Effector CD8-positive, alpha-beta T cell (primary cell): Measurements from ENCODE around the gene PLEKHA7.
"Not testable (repeated sequence)": the region's sequence is repeated elsewhere in the genome, so short reads cannot be mapped to it uniquely, and the experiment has no call there.

Experiments
- DNase-seq: peaks from one replicate; lab custom pipeline; 2025; lab: John Stamatoyannopoulos, UW

The PLEKHA7 gene

DNA sequence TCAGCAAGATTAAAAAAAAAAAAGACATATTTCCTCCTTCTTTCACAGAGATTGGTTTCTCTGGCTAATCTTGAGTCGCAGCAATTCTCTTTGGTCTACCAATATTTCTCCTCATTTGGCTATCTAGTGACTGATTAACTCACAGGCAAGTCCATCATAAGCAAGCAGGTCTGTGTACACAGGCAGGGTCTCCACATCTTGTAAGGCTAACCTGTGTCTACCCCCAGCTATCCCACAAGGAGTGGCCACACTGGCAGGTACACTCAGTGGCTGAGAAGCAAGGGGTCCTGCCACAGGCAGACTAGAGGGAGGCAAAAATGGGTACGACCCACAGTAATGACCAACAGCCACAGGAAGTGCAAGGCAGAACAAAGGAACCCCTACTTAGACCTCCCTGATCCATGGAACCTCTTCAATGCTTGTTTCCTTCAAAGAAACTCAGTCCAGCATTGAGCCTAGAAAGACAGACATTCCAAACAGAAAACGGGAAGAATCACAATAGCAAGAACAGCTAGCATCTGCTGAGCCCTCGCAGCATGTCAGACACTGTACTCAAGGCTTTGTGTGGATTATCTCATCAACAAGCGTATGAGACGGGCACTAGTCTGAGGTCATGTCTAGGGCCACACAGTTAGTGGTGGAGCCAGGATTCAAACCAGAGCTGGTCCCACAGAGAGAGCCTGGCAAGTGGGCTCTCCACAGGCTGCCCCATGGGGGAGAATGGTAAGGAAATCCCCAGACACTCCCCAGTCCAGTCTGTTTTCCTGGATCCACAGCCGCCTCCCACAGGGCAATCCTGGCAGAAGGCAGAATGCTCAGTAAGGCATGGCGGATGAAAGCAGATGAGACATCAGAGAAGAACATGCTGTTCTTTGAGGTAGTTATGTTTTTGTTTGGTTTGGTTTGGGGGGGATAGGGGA, 34.3 kb downstream of the PLEKHA7 start:
- DNase-seq, result no peak

DNA sequence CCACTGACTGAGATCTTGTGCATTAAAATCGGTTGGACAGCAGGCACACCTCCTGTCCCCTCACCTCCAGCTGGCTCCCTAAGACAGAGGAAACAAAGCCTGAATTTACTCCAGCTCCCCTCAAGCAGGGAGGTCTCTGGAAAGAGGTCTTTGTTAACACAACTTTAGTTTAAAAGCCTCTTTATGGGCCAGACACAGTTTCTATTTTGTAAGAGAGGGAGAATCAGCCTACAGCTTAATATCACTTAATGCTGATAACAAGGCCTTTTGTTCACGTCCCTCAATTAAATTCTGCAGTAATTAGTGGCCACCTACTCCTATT, 36.3 kb downstream of the PLEKHA7 start:
- no peak for DNase-seq

- DNase-seq, result no peak
Measured at GRCh38 chr11:16977136-16977993, 36.8 kb downstream of the PLEKHA7 start.

GRCh38 chr11:16976379-16976778, 37.8 kb downstream of the PLEKHA7 start:
- no peak for DNase-seq

GRCh38 chr11:16975906-16976305, 38.3 kb downstream of the PLEKHA7 start:
- no peak for DNase-seq

DNA sequence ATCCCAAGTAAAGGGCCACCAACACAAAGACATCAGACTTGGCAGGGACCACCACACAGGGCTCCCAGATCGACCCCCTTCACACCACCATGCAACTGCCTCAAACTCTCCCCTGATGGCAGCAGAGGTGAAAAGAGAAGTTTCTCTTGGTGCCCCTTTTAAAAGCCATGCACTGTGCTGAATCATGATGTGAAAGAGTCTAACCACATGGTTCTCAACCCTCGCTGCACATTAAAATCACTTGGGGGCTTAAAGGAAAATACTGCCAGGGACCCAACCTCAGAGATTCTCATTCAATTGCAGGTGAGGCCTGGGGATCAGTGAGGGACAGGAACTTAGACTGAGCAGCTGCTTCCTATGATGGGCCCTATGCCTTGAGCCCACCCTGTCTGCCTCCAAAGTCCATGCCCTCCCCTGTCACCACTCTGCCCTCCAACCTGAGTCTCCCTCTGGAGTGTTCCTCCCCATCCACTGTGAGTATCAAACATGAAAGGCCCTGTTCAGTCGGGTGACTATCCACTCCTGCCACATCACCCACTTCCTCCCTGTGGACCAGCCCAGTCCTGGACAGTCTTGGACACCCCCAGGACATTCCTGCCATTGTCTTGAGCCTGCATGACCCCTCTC, 40.8 kb downstream of the PLEKHA7 start:
- no peak for DNase-seq

DNA sequence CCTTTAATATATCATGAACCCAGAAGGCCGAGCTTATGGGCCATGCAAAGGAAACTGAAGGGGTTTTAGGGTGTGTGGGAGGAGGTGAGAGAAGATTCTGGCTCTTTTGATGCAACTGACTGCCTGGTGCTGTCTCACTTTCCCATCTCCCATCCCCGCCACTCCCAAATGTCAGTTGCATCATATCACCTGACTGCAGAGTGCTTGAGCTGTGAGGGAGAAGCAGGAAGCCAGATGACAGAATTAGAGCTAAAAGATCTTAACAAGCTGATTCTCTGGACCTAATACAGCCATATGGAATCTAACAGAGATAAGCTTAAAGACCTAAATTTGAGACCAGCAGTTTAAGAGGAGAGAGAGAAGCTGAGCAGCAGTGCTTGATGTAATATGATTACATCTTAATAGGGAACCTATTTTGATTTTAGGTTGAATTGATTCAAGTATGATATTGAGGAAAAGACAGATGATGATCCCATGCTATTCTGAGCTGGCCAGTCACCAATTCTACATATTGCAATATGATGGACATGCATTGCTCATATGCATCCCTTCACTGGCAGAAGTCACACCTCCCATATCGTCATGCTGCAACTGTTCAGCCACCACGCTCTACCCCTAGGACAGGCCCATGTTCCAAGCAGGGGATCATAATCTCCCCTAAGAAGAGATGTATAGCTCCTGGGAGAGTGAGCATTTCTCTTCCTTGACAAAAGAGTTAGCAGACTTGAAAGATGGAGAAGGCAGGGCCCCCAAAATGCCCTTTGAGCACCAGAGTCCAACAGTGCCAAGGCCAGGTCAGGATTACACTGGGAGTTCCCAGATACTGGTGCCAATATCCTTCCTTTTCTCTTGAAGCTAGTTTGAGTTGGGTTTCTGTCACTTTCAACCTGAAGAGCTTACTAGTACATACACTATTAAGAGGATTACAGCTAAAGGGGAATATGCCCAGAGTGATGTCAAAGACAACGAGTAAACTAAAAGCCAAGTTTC, 44.9 kb downstream of the PLEKHA7 start:
- no peak for DNase-seq

GRCh38 chr11:16968196-16968595, 46.0 kb downstream of the PLEKHA7 start:
- DNase-seq, result no peak

- DNase-seq, result no peak
Measured at GRCh38 chr11:16966930-16967671, 47.1 kb downstream of the PLEKHA7 start.

DNA sequence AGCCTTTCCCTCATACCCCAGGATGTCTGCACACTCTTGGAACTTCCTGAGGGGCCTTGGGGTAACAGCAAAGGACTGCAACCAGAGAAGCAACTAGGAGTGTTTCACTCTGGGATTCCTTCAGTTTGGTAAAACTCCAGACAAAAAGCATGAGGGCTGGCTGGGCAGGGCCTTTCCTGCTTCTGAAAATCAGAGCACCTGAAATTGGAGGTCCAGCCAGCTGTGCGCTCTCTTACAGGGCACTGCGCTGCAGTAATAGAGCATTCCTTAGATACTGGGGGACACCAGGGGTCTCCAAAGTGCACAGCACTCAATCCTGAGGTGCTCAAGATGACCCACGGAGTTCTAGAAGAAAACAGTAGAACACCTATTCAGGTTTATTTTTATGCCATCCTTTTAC, 49.7 kb downstream of the PLEKHA7 start:
- DNase-seq, result no peak

DNA sequence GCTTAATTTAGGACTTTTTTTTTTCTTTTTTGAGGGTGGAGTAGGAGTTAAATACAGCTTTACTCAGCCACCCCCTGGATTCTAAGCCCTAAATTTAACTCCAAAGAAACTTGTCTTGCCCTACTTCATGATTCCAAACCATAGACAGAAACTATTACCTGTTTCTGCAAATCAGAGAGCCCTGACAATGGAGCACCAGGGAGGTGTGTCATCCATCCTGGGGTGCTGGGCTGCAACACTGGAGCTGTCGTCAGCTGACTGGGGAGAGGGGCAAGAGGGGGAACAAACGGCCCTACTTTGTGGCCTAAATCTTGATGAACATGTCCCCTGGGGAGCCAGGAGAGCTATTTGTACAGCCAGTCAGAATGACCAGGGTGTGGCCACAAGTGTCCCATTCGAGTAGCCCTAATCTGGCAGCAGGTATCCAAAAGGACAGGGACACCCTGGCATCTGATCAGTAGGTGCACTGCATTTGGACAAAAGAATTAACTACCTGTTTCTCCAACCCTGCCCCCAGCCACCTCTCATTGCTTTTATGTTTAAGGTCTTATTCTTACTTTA, 50.8 kb downstream of the PLEKHA7 start:
- no peak for DNase-seq

DNA sequence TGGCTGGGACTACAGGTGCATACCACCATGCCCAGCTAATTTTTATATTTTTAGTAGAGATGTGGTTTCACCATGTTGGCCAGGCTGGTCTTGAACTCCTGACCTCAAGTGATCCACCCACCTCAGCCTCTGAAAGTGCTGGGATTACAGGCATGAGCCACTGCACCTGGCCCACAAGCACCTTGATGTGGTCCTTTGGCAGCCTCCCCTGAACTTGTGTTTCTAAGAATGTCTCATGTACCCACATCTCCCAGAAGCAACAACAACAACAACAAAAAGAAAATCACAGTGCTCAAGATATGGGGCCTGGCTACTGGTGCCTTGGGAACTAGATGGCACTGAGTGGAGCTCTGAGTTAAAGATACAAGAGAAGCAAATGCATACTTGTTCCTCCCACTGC, 51.6 kb downstream of the PLEKHA7 start:
- DNase-seq, result not testable (repeated sequence)

DNA sequence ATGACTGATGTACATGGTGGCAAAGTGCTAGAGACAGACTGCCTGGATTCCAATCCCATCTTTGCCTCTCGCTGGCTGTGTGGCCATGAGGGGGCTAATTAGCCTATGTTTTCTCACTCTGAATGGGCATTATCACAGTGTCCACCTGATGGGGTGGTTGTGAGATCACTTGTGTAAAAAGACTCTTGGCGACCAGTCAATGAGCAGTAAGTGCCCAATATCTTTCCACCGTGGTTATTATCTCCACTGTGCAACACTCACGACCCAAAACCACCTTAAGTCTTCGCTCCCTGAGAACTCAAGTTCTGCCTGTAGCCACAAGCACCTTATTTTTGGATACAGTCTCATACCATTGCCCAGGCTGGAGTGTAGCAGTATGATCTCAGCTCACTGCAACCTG, 52.1 kb downstream of the PLEKHA7 start:
- no peak for DNase-seq

DNA sequence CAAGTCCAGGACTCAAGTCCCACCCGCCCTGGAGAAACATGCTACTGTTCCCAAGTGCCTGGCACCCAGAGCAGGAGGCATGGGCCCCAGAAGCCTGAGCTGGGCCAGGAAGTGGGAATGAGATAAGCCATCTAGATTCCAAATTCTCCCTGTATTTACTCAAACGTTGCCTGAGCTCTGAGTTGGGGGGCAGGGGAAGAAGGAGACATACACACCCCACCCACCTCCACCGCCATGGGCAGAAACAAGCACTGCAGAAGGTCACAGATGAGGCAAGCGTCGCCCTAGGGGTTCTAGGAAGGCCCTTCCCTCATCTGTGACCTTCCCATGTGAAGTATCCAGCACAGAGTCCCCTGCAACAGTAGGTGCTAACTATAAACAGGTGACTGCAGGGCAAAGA, 54.0 kb downstream of the PLEKHA7 start:
- no peak for DNase-seq

DNA sequence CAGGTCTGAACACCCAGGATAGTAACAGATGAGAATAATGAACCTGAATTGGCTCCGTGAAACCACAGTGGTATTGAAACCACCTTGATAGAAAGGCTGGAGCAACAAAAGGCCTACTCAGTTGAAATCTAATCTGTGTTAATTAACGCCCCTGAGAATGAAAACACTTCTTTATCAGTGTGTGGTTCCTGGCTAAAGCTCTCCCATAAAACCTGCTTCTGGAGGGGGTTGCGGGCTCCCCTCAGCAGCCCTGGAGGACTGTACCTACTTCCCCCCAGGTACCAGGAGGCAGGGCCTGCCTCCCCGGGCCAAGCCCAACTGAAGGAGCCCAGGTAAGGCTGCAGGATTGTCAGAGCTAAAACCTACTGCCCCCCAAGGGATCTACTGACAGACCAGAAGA, 54.6 kb downstream of the PLEKHA7 start:
- DNase-seq, result no peak

- DNase-seq, result no peak
Measured at GRCh38 chr11:16958833-16959232, 55.4 kb downstream of the PLEKHA7 start.

GRCh38 chr11:16956538-16957153, 57.6 kb downstream of the PLEKHA7 start:
- DNase-seq, result no peak

DNA sequence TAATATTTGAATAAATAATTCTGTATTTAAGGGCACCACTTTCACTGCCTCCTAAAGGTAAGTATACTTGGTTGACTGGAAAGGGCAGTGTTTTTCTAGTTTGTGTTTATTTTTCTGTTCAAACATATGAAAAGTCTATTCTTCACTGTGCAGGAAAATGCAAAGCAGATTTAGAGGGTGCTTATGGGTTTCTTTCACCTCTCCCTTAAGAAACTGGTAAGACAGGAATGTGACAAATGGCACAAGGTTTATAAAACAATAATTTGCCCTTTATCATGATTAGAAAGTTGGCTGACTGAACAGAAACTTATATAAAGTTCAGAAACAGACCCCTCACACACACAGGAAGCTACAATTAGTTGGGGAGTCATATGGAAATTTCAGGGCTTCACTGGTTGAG, 60.6 kb downstream of the PLEKHA7 start:
- no peak for DNase-seq

- DNase-seq, result no peak
Measured at GRCh38 chr11:16946477-16947282, 67.5 kb downstream of the PLEKHA7 start.
